ENCODE data around the gene FGF2.

Gene FGF2

DNA sequence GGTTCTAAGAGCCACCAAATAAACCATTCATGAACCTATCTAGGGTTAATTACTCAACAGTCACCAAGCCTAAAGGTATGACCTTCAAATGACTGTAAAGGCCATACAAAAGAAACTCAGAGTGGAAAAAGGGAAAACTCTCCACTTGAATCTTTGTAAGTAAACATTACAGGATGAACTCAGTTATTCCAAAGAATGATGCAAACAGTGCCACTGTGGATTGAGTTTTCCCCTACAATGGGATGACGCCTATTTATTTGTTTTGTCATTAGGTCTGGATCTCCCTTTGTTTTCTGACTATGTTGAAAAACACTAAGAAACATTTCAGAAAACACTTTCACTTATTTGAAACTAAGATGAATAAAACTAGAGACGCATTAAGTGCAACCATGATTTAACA, 83.1 kb downstream of the FGF2 start:
- no peak overlapping the region for H3K27ac ChIP-seq

DNA sequence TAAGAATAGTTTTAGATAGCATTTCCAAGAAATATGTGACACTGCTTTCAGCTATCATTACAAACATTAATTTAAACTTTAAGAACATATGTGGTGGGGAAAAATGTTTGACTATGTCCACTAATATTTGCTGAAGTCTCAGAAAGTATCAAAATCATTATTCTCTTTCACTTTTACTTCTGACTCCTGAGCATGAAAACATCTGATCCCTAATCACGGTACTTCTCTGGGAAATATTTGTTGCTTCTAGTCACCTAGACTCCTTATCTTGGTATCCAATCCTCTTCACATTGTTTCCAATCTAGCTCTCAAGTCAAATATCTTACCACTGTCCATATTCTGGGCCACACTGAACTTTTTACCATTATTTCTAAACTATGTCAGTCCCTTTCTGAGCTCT, 85.0 kb downstream of the FGF2 start:
- no peak for TF ChIP-seq CTCF (conservative IDR thresholded peaks at IDR 0.05)

More for the DNA sequence above, 83.1 kb downstream of the FGF2 start:
- TF ChIP-seq CTCF (conservative IDR thresholded peaks at IDR 0.05), result no peak

DNA sequence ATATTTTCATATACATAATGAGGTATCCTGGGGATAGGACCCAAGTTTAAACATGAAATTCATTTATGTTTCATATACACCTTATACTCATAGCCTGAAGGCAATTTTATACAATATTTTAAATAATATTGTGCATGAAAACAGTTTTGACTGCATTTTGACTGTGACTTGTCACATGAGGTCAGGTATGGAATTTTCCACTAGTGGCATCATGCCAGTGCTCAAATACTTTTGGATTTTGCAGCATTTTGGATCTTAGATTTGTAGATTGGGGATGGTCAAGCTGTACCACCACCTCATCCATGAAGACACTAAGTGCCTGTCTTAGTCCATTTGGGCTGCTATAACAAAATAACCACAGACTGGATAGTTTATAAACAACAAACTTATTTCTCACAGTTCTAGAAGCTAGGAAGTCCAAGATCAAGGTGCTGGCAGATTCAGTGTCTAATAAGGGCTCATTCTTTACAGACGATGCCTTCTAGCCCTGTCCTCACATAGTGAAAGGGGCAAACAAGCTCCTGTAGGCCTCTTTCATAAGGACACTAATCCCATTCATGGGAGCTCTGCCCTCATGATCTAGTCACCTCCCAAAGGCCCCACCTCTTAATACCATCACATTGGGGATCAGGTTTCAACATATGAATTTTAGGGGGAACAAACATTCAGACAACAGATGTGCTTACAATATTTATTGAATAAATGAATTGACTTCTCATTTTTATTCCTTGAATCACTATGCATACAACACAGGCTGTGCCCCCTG, 86.4 kb downstream of the FGF2 start:
- H3K27ac ChIP-seq, result no peak overlapping the region

More for the DNA sequence above, 85.0 kb downstream of the FGF2 start:
- no peak overlapping the region for H3K27ac ChIP-seq

DNA sequence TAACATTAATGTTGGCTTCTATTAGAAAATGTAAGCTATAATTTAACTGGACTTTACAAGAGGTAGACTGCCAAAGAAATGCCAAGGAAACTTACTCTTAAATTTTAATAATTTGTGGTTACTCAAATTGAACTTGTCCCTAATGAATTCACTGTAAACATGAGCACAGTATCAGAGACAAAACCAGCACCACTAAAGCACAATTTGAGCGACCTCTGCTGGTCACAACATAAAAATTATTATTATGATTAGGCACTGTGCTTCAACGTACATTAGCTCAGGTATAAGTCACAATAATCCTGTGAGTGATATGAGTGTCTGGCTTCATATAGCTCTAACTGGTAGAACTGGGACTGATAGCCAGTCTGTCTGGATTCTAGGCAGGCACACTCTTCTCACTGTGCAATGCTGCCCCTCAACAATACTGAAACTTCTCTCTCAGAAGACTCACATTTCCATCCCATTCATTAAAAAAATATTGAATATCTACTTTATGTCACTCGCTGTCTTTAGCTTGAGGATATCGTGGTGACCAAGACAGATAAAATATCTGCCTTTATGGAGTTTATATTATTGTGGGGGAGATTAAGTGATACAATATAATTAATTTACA, 87.8 kb downstream of the FGF2 start:
- H3K27ac ChIP-seq, result no peak overlapping the region
- peak; percentile 75 for TF ChIP-seq CTCF (conservative IDR thresholded peaks at IDR 0.05)

More for the DNA sequence above, 86.4 kb downstream of the FGF2 start:
- no peak for TF ChIP-seq CTCF (conservative IDR thresholded peaks at IDR 0.05)

DNA sequence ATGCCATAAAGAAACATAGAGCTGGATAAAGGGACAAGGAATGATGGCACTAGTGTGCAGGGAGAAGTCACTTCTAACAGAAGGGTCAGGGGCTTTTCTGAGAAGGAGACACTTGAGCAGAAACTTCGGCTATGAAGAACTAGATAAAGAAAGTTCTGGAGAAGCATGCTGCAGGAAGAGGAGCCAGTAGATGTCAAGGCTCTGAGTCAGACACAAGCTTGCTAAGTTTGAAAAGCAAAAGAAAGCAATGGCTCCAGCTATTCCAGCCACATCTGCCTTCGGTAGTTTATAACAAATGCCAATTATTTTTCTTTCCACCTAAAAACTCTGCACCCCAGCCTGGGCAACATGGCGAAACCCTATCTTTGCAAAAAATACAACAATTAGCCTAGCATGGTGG, 88.3 kb downstream of the FGF2 start:
- H3K27ac ChIP-seq, result no peak overlapping the region
- no peak for TF ChIP-seq CTCF (conservative IDR thresholded peaks at IDR 0.05)

DNA sequence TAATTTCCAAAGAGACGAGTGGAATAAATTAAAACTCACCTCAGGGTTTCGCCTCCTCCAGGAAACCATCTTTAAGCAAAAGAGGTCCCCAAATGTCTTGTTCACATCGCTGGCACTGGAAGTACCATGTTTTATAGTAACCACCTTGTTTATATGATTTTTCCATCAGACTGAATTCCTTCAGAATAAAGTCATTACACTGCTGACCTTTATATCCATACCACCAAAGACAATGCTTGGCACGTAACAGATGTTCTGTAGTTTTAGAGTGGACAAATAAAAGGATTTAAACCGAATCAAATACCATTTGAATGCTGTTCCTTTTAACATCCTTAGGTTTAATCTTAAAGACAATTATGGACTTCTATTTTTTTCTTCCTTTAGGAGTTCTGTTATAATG, 91.1 kb downstream of the FGF2 start:
- H3K27ac ChIP-seq, result no peak overlapping the region
- TF ChIP-seq CTCF (conservative IDR thresholded peaks at IDR 0.05), result no peak

DNA sequence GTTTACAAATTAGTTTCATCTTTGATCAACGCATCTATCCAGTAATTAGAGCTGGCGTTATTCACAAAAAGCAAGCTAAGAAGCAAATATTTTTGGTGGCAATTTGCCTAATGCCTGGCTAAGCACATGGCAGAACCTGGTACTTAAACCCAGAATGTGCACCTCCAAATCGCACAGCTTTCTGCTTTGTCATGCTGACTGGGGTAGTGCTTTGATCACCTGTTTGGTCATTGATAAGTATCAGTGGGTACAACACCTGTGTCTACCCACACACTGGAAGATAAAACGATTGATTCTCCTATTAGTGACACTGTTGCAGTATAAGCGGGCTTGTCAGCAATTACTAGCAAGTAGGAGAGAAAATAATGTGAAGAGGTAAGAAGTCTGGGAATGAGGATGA, 93.8 kb downstream of the FGF2 start:
- TF ChIP-seq CTCF (conservative IDR thresholded peaks at IDR 0.05), result no peak
- H3K27ac ChIP-seq, result no peak overlapping the region
